GM21528 (cell line): ENCODE results near the gene TMEM132D.
"Not testable (repeated sequence)": the region's sequence is repeated elsewhere in the genome, so short reads cannot be mapped to it uniquely, and the experiment has no call there.

Source experiments
- ATAC-seq: cut with Tn5 transposase; IDR thresholded peaks from one replicate; pipeline ENCODE4 v1.9.1; 2021; ENCODE audit warnings: mild to moderate bottlenecking, moderate library complexity; ENCODE audit not compliant: unreplicated experiment, low FRiP score

The TMEM132D gene

DNA sequence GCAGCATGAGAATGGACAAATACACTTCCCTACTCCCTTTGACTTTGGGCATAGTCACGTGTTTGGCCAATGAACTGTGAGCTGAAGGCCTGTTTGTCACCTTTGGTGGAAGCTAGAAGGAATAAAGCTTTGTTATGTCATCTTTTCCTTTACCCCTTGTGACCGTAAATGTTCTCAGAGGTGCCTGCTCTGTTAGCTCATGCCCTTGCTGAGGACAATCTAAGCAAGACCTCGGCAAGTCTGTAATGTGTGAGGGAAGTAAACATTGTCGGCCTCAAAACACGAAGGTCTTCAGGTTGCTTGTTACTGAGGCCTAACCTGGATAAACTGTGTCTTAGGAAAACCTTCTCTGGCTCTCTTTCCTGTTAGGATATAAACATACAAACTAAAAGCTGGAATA is 354.2 kb downstream of the TMEM132D start:
- ATAC-seq = no peak

- ATAC-seq = not testable (repeated sequence)
Measured at GRCh38 chr12:129549020-129549419, 354.8 kb downstream of the TMEM132D start.

DNA sequence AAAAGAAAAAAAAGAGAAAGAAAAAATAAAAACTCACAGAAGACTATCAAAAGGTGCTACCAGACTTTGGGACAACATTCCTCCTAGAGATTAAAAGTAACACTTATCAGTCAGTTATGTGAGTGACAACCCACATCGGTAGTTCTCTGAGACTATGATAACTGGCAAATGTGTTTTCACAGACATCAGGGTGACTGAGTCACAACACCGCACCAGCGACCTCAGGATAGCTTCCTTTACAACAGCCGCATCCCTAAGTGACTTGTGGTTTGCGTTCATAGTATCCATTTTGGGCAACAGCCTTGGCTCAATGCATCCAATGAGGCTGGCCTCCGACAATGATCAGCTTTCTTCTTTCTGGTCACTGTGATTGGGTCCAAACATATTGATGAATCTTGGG is 359.1 kb downstream of the TMEM132D start:
- no peak for ATAC-seq

- ATAC-seq = no peak
Measured at GRCh38 chr12:129540954-129541353, 362.9 kb downstream of the TMEM132D start.

DNA sequence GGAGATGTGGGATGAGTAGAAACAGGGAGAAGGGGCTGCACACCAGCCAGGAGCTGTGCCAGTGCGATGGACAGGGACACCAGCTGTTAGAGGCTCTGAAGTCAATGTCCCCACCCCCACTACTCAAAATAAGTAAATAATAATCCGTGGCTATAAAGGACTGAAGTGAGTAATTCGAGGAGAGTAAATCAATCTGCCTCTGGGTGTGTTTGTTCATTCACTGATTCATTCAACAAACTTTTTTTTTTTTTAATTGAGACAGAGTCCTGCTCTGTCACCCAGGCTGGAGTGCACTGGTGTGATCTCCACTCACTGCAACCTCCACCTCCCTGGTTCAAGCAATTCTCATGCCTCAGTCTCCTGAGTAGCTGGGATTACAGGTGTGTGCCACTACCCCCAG is 363.6 kb downstream of the TMEM132D start:
- no peak for ATAC-seq

DNA sequence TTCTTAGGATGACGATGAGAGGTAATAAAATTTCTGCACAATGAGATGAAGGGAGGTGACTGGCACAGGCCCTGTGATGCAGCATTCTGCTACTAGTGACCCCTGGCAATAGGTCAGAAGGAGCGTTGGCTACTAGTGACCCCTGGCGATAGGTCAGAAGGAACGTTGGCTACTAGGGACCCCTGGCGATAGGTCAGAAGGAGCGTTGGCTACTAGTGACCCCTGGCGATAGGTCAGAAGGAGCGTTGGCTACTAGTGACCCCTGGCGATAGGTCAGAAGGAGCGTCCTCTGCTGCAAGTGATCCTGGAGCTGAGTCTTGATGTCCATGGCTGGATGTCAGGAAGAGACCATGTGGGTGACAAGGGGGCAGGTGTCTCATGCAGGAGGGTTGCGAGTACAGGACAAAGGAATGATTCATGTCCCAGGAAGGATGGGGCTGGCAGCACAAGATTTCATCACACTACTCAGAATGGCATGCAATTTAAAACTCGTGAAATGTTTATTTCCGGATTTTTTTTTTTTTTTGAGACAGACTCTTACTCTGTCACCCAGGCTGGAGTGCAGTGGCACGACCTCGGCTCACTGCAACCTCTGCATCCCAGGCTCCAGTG is 365.0 kb downstream of the TMEM132D start:
- not testable (repeated sequence) for ATAC-seq

- ATAC-seq = no peak
Measured at GRCh38 chr12:129538137-129538536, 365.7 kb downstream of the TMEM132D start.

DNA sequence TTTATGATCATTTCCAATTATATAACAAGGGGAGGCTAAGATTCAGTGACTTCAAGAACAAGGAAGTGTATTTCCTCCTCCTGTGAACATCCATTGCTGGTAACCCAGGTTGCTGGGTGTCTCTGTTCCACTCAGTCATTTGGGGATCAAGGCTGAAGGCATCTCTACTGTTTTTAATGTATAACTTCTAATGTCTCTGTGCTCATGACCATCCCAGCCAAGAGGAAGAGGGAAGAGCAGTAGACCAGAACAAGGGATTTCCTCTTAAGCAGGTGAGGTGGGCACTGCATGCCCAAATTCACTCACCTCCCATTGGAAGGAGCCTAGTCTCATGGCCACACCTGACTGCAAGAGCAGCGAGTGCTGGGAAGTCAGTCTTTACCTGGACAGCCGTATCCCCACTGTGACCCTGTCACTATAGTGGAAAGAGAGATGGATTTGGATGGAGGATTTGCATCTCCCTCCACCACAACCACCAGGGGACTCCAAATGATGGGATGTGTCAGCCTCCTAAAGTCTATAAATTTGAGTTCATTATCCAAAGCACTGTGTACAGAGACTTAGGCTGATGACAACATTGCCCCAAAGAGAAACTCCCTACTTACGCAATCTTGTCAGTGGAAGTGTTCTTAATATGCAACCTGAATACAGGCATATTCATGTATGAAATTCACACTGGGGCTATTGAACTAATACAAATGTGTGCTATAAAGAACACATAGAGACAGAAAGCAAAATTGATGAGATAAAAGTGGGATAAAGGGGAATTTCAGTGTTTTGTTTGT is 368.7 kb downstream of the TMEM132D start:
- ATAC-seq = no peak

GRCh38 chr12:129532707-129533499 is 370.9 kb downstream of the TMEM132D start:
- no peak for ATAC-seq

DNA sequence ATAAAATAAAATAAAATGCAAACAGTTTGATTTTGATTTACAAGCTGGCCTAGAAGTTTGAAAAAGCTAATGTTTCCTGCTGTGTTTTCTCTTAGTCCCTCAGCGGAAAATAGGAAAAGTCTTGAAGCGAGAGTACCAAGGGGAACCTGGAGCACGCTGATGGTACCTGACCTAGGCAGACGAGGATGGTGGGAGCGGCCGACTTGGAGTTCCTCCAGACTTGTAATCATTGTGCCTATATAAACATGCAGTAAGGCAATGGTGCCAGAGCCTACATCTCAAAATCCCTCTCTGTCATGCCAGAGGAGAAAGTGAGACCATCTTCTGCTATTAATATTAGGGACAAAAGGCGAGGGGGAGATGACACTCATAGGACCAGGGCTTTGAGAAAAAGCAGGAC is 371.7 kb downstream of the TMEM132D start:
- ATAC-seq = no peak

GRCh38 chr12:129530984-129531383 is 372.8 kb downstream of the TMEM132D start:
- no peak for ATAC-seq

DNA sequence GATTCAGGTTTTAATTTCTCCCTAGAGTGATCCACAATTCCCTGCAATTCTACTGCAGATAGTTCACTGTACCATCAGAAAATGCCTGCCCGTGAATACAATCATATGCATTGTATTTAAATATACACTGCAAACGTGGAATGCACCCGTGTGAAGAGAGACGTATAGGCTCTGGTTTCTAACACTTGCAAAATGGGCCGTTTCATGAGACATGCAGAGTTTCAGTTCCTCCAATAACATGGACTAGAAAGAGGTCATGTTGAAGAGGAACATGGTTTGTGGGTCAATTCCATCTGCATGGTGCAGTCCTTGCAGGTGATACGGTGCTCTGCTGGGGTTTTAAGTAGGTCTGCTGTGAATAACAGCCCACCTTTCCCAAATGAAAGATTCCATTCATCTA is 373.3 kb downstream of the TMEM132D start:
- ATAC-seq = no peak

GRCh38 chr12:129527506-129527905 is 376.3 kb downstream of the TMEM132D start:
- ATAC-seq = no peak

DNA sequence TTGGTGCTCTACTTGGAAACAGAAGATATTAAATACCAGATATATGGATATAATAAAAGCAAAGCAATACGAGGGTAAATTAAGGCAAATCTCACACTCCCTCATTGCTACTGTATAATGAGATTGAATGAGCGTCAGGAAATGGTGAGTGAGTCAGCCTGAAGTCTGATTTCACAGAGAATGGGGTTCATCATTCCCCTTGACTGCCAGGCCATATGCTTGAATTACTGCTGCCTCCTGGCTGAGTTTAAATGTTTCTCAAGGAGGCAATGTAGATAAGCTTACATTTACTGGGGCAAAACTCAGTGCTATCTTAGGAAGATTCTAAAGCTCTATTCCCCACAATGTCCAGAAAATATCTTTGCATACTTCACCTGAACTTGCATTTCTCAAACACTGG is 380.2 kb downstream of the TMEM132D start:
- no peak for ATAC-seq

DNA sequence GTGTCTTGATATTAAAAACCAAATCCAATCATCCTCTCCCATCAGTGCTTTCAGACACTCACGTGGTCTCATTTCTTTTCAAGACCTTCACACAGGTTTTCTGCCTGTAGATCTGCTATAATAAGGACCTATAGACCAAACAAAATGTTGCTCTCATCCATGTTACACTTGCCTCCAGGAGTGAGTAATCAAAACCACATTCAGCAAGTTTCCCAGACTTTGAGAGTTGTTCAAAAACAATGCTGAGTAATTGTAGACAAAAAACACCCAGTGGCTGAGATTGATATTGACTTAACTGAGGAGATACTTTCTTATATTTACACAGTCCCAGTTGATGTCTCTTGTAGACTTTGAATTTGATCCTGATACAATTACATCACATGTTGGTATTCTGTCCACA is 383.1 kb downstream of the TMEM132D start:
- no peak for ATAC-seq

DNA sequence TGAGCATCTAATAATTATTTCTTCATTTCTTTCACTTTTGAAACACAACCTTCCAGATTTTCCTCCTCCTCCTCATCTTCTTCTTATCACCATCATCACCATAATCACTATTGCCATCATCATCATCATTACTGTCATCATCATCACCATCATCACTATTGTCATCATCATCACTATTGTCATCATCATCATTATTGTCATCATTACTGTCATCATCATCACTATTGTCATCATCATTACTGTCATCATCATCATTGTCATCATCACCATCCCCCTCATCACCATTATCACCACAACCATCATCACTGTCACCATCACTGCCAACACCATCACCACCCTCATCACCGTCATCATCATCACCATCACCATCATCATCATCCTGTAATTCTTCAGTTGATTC is 400.0 kb downstream of the TMEM132D start:
- no peak for ATAC-seq

- no peak for ATAC-seq
Measured at GRCh38 chr12:129496226-129496625, 407.6 kb downstream of the TMEM132D start.

DNA sequence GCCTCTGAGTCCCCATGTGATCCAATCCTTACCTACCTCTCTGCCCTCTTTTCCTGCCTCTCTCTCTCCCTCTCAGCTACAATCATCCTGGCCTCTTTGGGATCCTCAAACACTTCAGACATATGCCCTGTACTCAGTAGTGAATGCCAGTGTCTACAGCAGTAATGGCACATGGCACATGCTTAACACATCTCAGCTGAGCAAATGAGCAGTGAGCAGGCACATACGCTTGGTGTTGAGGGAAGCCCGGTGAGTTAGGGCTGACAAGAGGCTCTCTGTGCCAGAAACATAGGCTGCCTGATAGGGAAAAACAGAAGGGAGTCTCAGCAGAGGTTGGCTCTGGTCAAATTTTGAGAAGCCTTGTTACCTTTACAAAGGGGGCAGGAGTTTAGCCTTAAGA is 409.1 kb downstream of the TMEM132D start:
- no peak for ATAC-seq

DNA sequence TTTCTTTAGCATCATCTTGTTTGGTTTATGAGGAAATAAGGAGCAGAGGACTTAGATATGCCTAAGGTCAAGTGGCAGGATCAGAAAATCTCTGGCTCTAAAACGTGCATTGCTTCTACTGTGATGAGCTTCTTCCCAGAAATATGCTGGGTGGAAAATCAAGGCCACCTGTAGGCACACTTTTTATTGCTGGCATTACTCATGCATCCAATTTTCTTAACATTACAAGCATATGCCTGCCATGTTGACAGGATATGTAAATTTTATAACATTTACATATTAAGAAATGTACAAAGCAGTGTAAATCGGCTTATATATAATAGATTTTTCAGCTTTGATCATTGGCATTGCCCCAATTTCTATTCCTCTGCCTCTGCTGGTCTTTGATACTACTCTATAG is 409.6 kb downstream of the TMEM132D start:
- no peak for ATAC-seq

GRCh38 chr12:129489100-129489676 is 414.6 kb downstream of the TMEM132D start:
- ATAC-seq = no peak

- no peak for ATAC-seq
Measured at GRCh38 chr12:129486931-129487330, 416.9 kb downstream of the TMEM132D start.
